Measurements from ENCODE around the gene WBP1.

- TF ChIP-seq CTCF (IDR thresholded peaks at IDR 0.05; ENCODE audit: insufficient read depth, low read length, poor library complexity, severe bottlenecking): no peak
- no peak for TF ChIP-seq EZH2phosphoT487 (conservative IDR thresholded peaks at IDR 0.05; ENCODE audit: low read length)
These were observed 34.8 kb upstream of the WBP1 start for GRCh38 chr2:74423231-74424095.

All from SU-DHL-6 (cell line).